ENCODE measurements around the gene ZNF182.

The ZNF182 gene

GRCh38 chrX:48022738-48023137 lies 18.9 kb upstream of the ZNF182 start (continued):
- TF ChIP-seq ZBTB21 (tag by site-specific recombination; IDR thresholded peaks at IDR 0.05) (no peak), ZSCAN5A (tag by site-specific recombination; IDR thresholded peaks at IDR 0.05) (no peak), ZNF23 (tag by site-specific recombination; IDR thresholded peaks at IDR 0.05; ENCODE audit: borderline replicate concordance) (no peak)

- Histone ChIP-seq H3K4me3 (ENCODE audit: low read depth, low read length) (no peak overlapping the region), H3K9me3 (ENCODE audit: control insufficient read depth, insufficient read depth, low read depth, low read length) (no peaks in the 10 kb centered on the region), H3K4me1 (ENCODE audit: control insufficient read depth, insufficient read depth, low read length) (no peaks in the 10 kb centered on the region), H3K36me3 (ENCODE audit: control insufficient read depth in 2 of 2, insufficient read depth in 1 of 2, low read length in 2 of 2) (no peaks in the 10 kb centered on the region), H3K27ac (ENCODE audit: extremely low read depth, low read depth, low read length) (no peak overlapping the region)
- POLR2A ChIA-PET = no interaction called here
- TF ChIP-seq SETDB1 (IDR thresholded peaks at IDR 0.05; ENCODE audit: insufficient read length, low read length) (peak; percentile 19), GLI2 (tag by site-specific recombination; IDR thresholded peaks at IDR 0.05; ENCODE audit: borderline replicate concordance, low read depth) (no peak)
- CTCF ChIA-PET = no interaction called here
These were observed 18.3 kb upstream of the ZNF182 start for GRCh38 chrX:48022100-48022499.

- Histone ChIP-seq H3K4me1 (ENCODE audit: control insufficient read depth, insufficient read depth, low read length) (no peaks in the 10 kb centered on the region), H3K9me3 (ENCODE audit: control insufficient read depth, insufficient read depth, low read depth, low read length) (no peaks in the 10 kb centered on the region), H3K36me3 (ENCODE audit: control insufficient read depth in 2 of 2, insufficient read depth in 1 of 2, low read length in 2 of 2) (no peaks in the 10 kb centered on the region), H3K4me3 (ENCODE audit: low read depth, low read length) (peak overlapping the region; percentile 65), H3K27ac (ENCODE audit: extremely low read depth, low read depth, low read length) (peak overlapping the region; percentile 91)
- POLR2A ChIA-PET = interaction anchor here (0.5 to 1.0 kb wide), 2 partner anchors 185 to 854 kb away, joined by 3 read pairs; no protein-coding TSS in a partner anchor
- CTCF ChIA-PET = no interaction called here
- TF ChIP-seq ZBTB17 (tag by site-specific recombination; IDR thresholded peaks at IDR 0.05) = peak; percentile 83
- TF ChIP-seq ZNF785 (tag by site-specific recombination; IDR thresholded peaks at IDR 0.05) = no peak
- peak; percentile 56; the same call in 1 of the 2 replicates for TF ChIP-seq IKZF3 (tag by site-specific recombination; IDR thresholded peaks at IDR 0.05)
- TF ChIP-seq KLF17 (tag by site-specific recombination; IDR thresholded peaks at IDR 0.05) = peak; percentile 49
- no peak for TF ChIP-seq OSR2 (tag by site-specific recombination; IDR thresholded peaks at IDR 0.05)
- TF ChIP-seq SP7 (tag by site-specific recombination; IDR thresholded peaks at IDR 0.05) = peak; percentile 67; the same call in 1 of the 2 replicates
- peak; percentile 54; the same call in 1 of the 2 replicates for TF ChIP-seq ZFP69B (tag by site-specific recombination; IDR thresholded peaks at IDR 0.05)
- peak; percentile 81 for TF ChIP-seq ZXDB (tag by site-specific recombination; IDR thresholded peaks at IDR 0.05)
- TF ChIP-seq ZNF324 (tag by site-specific recombination; IDR thresholded peaks at IDR 0.05) = 0 out of 2 replicates have a peak, but pooled peaks have one; percentile 33
- TF ChIP-seq ZNF335 (tag by site-specific recombination; conservative IDR thresholded peaks at IDR 0.05) = peak; percentile 82
- TF ChIP-seq SP2 (tag by site-specific recombination; IDR thresholded peaks at IDR 0.05) = peak; percentile 24; the same call in 1 of the 2 replicates
- no peak for TF ChIP-seq ZNF768 (tag by site-specific recombination; IDR thresholded peaks at IDR 0.05)
- no peak for TF ChIP-seq ZNF19 (tag by site-specific recombination; IDR thresholded peaks at IDR 0.05; ENCODE audit: low read depth)
- TF ChIP-seq ZNF843 (tag by site-specific recombination; IDR thresholded peaks at IDR 0.05) = no peak
- peak; percentile 18 for TF ChIP-seq ZBTB8A (tag by site-specific recombination; IDR thresholded peaks at IDR 0.05)
- 0 out of 2 replicates have a peak, but pooled peaks have one; percentile 6 for TF ChIP-seq EGR2 (tag by site-specific recombination; IDR thresholded peaks at IDR 0.05; ENCODE audit: low read depth)
- TF ChIP-seq HOXD13 (CRISPR knock-in tag; IDR thresholded peaks at IDR 0.05; ENCODE audit: borderline replicate concordance) = no peak
- peak; percentile 91 for TF ChIP-seq YY2 (tag by site-specific recombination; IDR thresholded peaks at IDR 0.05)
- no peak for TF ChIP-seq MEIS1 (CRISPR knock-in tag; IDR thresholded peaks at IDR 0.05; ENCODE audit: borderline replicate concordance)
- TF ChIP-seq SCRT2 (tag by site-specific recombination; IDR thresholded peaks at IDR 0.05) = peak; percentile 98
- peak; percentile 79 for TF ChIP-seq TCF7L2 (IDR thresholded peaks at IDR 0.05; ENCODE audit: borderline replicate concordance, low read depth, low read length)
- peak; percentile 79; the same call in 1 of the 2 replicates for TF ChIP-seq ZNF2 (tag by site-specific recombination; IDR thresholded peaks at IDR 0.05)
- 0 out of 2 replicates have a peak, but pooled peaks have one; percentile 3 for TF ChIP-seq ZNF660 (tag by site-specific recombination; IDR thresholded peaks at IDR 0.05)
- TF ChIP-seq ZNF555 (tag by site-specific recombination; conservative IDR thresholded peaks at IDR 0.05) = no peak
- TF ChIP-seq ZNF76 (tag by site-specific recombination; IDR thresholded peaks at IDR 0.05; ENCODE audit: borderline replicate concordance, low read depth) = peak; percentile 78; the same call in 1 of the 2 replicates
- TF ChIP-seq PBX3 (CRISPR knock-in tag; IDR thresholded peaks at IDR 0.05) = no peak
These were observed 17.5 kb upstream of the ZNF182 start for GRCh38 chrX:48021026-48021900.
